A549 (cell line): Measurements from ENCODE around the gene LCE3D.
A peak's percentile ranks its signal among the peaks of the same experiment; 100 is the strongest.

Experiments
- CTCF ChIP-seq: fragments of >200 bp; sonication (Bioruptor Twin); formaldehyde crosslinking; IDR thresholded peaks from 3 replicates; pipeline ENCODE4 v1.5.1; 2016
- POLR2A ChIP-seq: IDR thresholded peaks from 2 replicates; pipeline ENCODE4 v1.6.1; 2012; ENCODE audit warnings: mild to moderate bottlenecking, low read length
- RARB ChIP-seq: fragments of 250-450 bp; sonication (Bioruptor Pico); IDR thresholded peaks from 2 replicates; pipeline ENCODE4 v1.8.0; 2021; ENCODE audit warnings: mild to moderate bottlenecking, moderate library complexity
- SMC3 ChIP-seq: fragments of >200 bp; sonication (Bioruptor Twin); formaldehyde crosslinking; IDR thresholded peaks from 3 replicates; pipeline ENCODE4 v1.6.1; 2018; ENCODE audit warnings: inconsistent platforms
- TF ChIP-seq, protein P1 (sequence below): IDR thresholded peaks from 2 replicates; pipeline ENCODE4 v1.6.1; 2012
- TF ChIP-seq, protein P2 (sequence below): fragments of 450-650 bp; IDR thresholded peaks from 2 replicates; pipeline ENCODE4 v1.6.1; 2014; ENCODE audit warnings: antibody characterized with exemption

GRCh38 chr1:152533327-152533938, 46.9 kb downstream of the LCE3D start:
- TF ChIP-seq CTCF, result peak; percentile 93
- no peak for TF ChIP-seq POLR2A
- TF ChIP-seq, protein P1, sequence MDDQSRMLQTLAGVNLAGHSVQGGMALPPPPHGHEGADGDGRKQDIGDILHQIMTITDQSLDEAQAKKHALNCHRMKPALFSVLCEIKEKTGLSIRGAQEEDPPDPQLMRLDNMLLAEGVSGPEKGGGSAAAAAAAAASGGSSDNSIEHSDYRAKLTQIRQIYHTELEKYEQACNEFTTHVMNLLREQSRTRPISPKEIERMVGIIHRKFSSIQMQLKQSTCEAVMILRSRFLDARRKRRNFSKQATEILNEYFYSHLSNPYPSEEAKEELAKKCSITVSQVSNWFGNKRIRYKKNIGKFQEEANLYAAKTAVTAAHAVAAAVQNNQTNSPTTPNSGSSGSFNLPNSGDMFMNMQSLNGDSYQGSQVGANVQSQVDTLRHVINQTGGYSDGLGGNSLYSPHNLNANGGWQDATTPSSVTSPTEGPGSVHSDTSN, result no peak
- TF ChIP-seq, protein P2, sequence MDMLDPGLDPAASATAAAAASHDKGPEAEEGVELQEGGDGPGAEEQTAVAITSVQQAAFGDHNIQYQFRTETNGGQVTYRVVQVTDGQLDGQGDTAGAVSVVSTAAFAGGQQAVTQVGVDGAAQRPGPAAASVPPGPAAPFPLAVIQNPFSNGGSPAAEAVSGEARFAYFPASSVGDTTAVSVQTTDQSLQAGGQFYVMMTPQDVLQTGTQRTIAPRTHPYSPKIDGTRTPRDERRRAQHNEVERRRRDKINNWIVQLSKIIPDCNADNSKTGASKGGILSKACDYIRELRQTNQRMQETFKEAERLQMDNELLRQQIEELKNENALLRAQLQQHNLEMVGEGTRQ, result no peak
- TF ChIP-seq RARB (CRISPR knock-in tag), result no peak
- peak; percentile 85 for TF ChIP-seq SMC3
